Neural progenitor cell (in vitro differentiated cells): ENCODE measurements around the gene TCTA. TPM values are rescaled to one million over a fixed set of nuclear protein-coding genes. Genes with fewer than 3 reads are reported as not detected.

Source experiments
- DNase-seq: peaks from one replicate; pipeline ENCODE4 v3.0.0-alpha.2; 2016; ENCODE audit warnings: low spot score
- H2AFZ ChIP-seq: fragments of 200-600 bp; sonication (generic); replicated peaks from 2 replicates; pipeline ENCODE4 v1.6.1; 2016; ENCODE audit warnings: antibody characterized with exemption
- H3F3A ChIP-seq: fragments of 200-600 bp; sonication (generic); 2 replicates; pipeline ENCODE4 v1.6.1; 2016; ENCODE audit warnings: antibody characterized with exemption, low read depth
- H3K27ac ChIP-seq: fragments of 200-600 bp; sonication (generic); 2 replicates; pipeline ENCODE4 v1.5.1; 2016; ENCODE audit warnings: mild to moderate bottlenecking
- H3K27me3 ChIP-seq: fragments of 200-600 bp; sonication (generic); 2 replicates; pipeline ENCODE4 v1.6.1; 2016; ENCODE audit warnings: mild to moderate bottlenecking, moderate library complexity
- H3K36me3 ChIP-seq: fragments of 200-600 bp; sonication (generic); 2 replicates; pipeline ENCODE4 v1.5.1; 2016
- H3K4me1 ChIP-seq: fragments of 200-600 bp; sonication (generic); 2 replicates; pipeline ENCODE4 v1.6.1; 2016; ENCODE audit warnings: mixed run types
- H3K4me2 ChIP-seq: fragments of 200-600 bp; sonication (generic); 2 replicates; pipeline ENCODE4 v1.6.1; 2016
- H3K4me3 ChIP-seq: fragments of 200-600 bp; sonication (generic); 2 replicates; pipeline ENCODE4 v1.5.1; 2016
- H3K79me2 ChIP-seq: fragments of 200-600 bp; sonication (generic); 2 replicates; pipeline ENCODE4 v1.6.1; 2016; ENCODE audit warnings: low read depth
- H3K9ac ChIP-seq: fragments of 200-600 bp; sonication (generic); 2 replicates; pipeline ENCODE4 v1.6.1; 2016
- H3K9me3 ChIP-seq: fragments of 200-600 bp; sonication (generic); 2 replicates; pipeline ENCODE4 v1.5.1; 2016; ENCODE audit warnings: low read depth
- H4K20me1 ChIP-seq: fragments of 200-600 bp; sonication (generic); 2 replicates; pipeline ENCODE4 v1.6.1; 2016; ENCODE audit warnings: low read depth
- H3K27ac Mint-ChIP-seq: 3 replicates; pipeline ENCODE4 v1.8.0; 2021; ENCODE audit warnings: mixed read lengths
- H3K27me3 Mint-ChIP-seq: 2 replicates; pipeline ENCODE4 v1.8.0; 2022; ENCODE audit warnings: low read depth, mild to moderate bottlenecking, inconsistent platforms, moderate library complexity, mixed read lengths; ENCODE audit not compliant: insufficient read depth
- H3K36me3 Mint-ChIP-seq: 3 replicates; pipeline ENCODE4 v1.8.0; 2021; ENCODE audit warnings: mixed read lengths
- H3K4me1 Mint-ChIP-seq: 3 replicates; pipeline ENCODE4 v1.8.0; 2021; ENCODE audit warnings: mixed read lengths
- H3K4me3 Mint-ChIP-seq: 3 replicates; pipeline ENCODE4 v1.8.0; 2021; ENCODE audit warnings: mild to moderate bottlenecking, moderate library complexity, mixed read lengths
- H3K9me3 Mint-ChIP-seq: 3 replicates; pipeline ENCODE4 v1.8.0; 2020; ENCODE audit warnings: mixed read lengths
- CTCF ChIP-seq: fragments of 200-600 bp; sonication (generic); IDR thresholded peaks from 2 replicates; pipeline ENCODE4 v1.5.1; 2017; ENCODE audit warnings: antibody characterized with exemption, mild to moderate bottlenecking
- EZH2 ChIP-seq: fragments of 200-600 bp; sonication (generic); IDR thresholded peaks from 2 replicates; pipeline ENCODE4 v1.6.1; 2017; ENCODE audit warnings: antibody characterized with exemption, mild to moderate bottlenecking, moderate library complexity
- EZH2phosphoT487 ChIP-seq: fragments of 200-600 bp; sonication (generic); IDR thresholded peaks from 2 replicates; pipeline ENCODE4 v1.6.1; 2017; ENCODE audit warnings: antibody characterized with exemption
- total RNA-seq: library from RNA; depleted of rRNA; stranded (reverse); fragments of >200 nt; gene quantifications from 2 replicates; pipeline ENCODE4 v1.2.3, GENCODE V29; 2015; ENCODE audit warnings: low replicate concordance

Gene TCTA
- total RNA-seq, 1 donor from 2014 or later = 1.4 TPM

GRCh38 chr3:49424816-49425215 lies 12.6 kb downstream of the TCTA start:
- no peak overlapping the region for H3K27ac Mint-ChIP-seq

GRCh38 chr3:49427586-49427985 lies 15.4 kb downstream of the TCTA start:
- Histone ChIP-seq H2AFZ (no peak overlapping the region), H3K36me3 (no peaks in the 10 kb centered on the region), H3K9ac (no peak overlapping the region), H4K20me1 (no peaks in the 10 kb centered on the region), H3K79me2 (no peaks in the 10 kb centered on the region), H3K9me3 (no peaks in the 10 kb centered on the region), H3K4me3 (no peak overlapping the region), H3K27me3 (no peaks in the 10 kb centered on the region), H3K27ac (no peak overlapping the region), H3K4me1 (peaks cover 5% of the 10 kb centered on the region), H3F3A (peaks cover 20% of the 10 kb centered on the region), H3K4me2 (no peak overlapping the region)
- Mint-ChIP-seq H3K36me3 (peaks cover 14% of the 10 kb centered on the region), H3K4me3 (peak overlapping the region; percentile 97), H3K4me1 (peaks cover 13% of the 10 kb centered on the region), H3K27ac (no peak overlapping the region), H3K27me3 (peaks cover 2% of the 10 kb centered on the region), H3K9me3 (no peaks in the 10 kb centered on the region)
- no peak for DNase-seq
- TF ChIP-seq EZH2 (no peak), CTCF (no peak), EZH2phosphoT487 (no peak)

More at GRCh38 chr3:49424816-49425215, 12.6 kb downstream of the TCTA start:
- H3K36me3 Mint-ChIP-seq = peaks cover 16% of the 10 kb centered on the region
- no peaks in the 10 kb centered on the region for H3K9me3 Mint-ChIP-seq
- no peak overlapping the region for H2AFZ ChIP-seq
- H3K27me3 Mint-ChIP-seq = no peaks in the 10 kb centered on the region
- no peak overlapping the region for H3K4me2 ChIP-seq
- H3K9ac ChIP-seq = no peak overlapping the region
- peaks cover 13% of the 10 kb centered on the region for H3F3A ChIP-seq
- H3K4me3 Mint-ChIP-seq = no peak overlapping the region
- TF ChIP-seq EZH2 = no peak
- no peak for TF ChIP-seq EZH2phosphoT487
- no peak for TF ChIP-seq CTCF
- peaks cover 23% of the 10 kb centered on the region for H3K4me1 Mint-ChIP-seq
- H3K79me2 ChIP-seq = peaks cover 9% of the 10 kb centered on the region
- H3K27ac ChIP-seq = no peak overlapping the region
- no peaks in the 10 kb centered on the region for H3K36me3 ChIP-seq
- DNase-seq = no peak
- no peaks in the 10 kb centered on the region for H3K27me3 ChIP-seq
- no peak overlapping the region for H3K4me3 ChIP-seq
- peaks cover 10% of the 10 kb centered on the region for H3K4me1 ChIP-seq
- no peaks in the 10 kb centered on the region for H4K20me1 ChIP-seq
- H3K9me3 ChIP-seq = no peaks in the 10 kb centered on the region

DNA sequence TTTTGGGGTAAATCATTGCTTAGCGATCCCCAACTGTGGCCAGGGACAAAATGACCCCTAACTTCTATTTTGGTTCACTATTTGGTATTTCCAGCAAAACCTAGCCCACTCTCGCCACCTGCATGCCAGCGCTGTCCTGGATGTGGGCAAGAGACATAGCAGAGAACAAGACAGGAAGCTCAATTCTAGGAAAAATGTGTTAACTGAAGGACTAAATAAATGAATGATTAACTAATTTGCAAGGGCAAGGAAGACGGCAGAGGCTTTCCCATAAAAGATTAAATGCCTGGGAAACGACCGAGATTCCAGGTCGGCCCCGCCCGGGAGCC lies 16.5 kb downstream of the TCTA start:
- no peak for TF ChIP-seq EZH2
- no peak for TF ChIP-seq CTCF
- TF ChIP-seq EZH2phosphoT487 = no peak
- peaks cover 11% of the 10 kb centered on the region for H3K36me3 Mint-ChIP-seq
- Histone ChIP-seq H3K4me1 (no peaks in the 10 kb centered on the region), H4K20me1 (no peaks in the 10 kb centered on the region), H3K9ac (no peak overlapping the region), H3K4me3 (peak overlapping the region; percentile 65), H3K36me3 (no peaks in the 10 kb centered on the region), H3K79me2 (no peaks in the 10 kb centered on the region), H3K27ac (no peak overlapping the region), H2AFZ (peak overlapping the region; percentile 75), H3K27me3 (no peaks in the 10 kb centered on the region), H3K4me2 (peak overlapping the region; percentile 77), H3K9me3 (no peaks in the 10 kb centered on the region), H3F3A (peaks cover 14% of the 10 kb centered on the region)
- peak overlapping the region; percentile 84 for H3K27ac Mint-ChIP-seq
- no peak for DNase-seq
- peaks cover 7% of the 10 kb centered on the region for H3K4me1 Mint-ChIP-seq
- no peaks in the 10 kb centered on the region for H3K9me3 Mint-ChIP-seq
- peak overlapping the region; percentile 97 for H3K4me3 Mint-ChIP-seq
- H3K27me3 Mint-ChIP-seq = peaks cover 2% of the 10 kb centered on the region
